ENCODE results near the gene PARD3B. TPM values are rescaled to one million over a fixed set of nuclear protein-coding genes. Genes with fewer than 3 reads are reported as not detected.

PARD3B gene
- total RNA-seq, 2 experiments from 2014 or later: 0.23 to 0.53 TPM

GRCh38 chr2:204517154-204517553 is 28.1 kb upstream of the PARD3B start:
- Mint-ChIP-seq H3K36me3 (ENCODE audit: low read depth) (no peaks in the 10 kb centered on the region), H3K27ac (no peak overlapping the region), H3K9me3 (no peaks in the 10 kb centered on the region), H3K4me3 (no peak overlapping the region), H3K4me1 (no peaks in the 10 kb centered on the region), H3K27me3 (peaks cover 2% of the 10 kb centered on the region)
- CTCF ChIA-PET: no interaction called here
- no peak for DNase-seq
- POLR2A ChIA-PET: no interaction called here

DNA sequence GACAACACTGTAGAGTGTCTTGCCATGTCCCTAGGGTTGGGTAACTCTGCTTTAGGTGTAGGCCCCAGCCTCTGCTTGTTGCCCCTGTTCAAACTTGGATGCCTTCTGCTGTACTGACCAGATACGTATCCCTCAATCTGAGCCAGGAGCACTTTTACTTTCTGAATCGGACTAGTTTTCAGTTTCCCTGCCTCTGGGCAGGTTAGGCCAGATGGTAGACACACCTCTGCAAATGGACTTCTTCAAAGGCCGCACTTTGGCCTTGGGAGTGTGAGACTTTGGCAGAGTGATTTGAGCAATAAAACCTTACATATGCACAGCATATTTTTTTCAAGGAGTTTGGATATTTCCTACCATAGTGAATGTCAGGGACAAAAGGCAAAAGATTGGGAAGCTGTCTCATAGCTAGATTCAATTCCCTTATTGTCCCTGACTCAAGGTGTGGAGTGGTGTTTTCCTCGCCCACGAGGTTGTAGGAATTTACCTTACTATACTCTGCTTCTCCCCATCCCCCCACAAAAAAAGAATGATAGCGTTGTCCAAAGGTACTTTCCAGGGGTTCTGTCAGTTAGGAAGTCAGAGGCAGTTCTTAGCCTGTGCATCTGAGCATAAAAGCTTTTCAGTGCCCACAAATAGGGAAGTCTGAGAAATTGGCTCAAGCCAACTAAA is 15.3 kb upstream of the PARD3B start:
- DNase-seq: no peak
- ChIA-PET POLR2A (no interaction called here), CTCF (no interaction called here)
- H3K4me3 Mint-ChIP-seq: no peak overlapping the region
- no peak overlapping the region for H3K27ac Mint-ChIP-seq
- peaks cover 2% of the 10 kb centered on the region for H3K27me3 Mint-ChIP-seq
- no peaks in the 10 kb centered on the region for H3K36me3 Mint-ChIP-seq (ENCODE audit: low read depth)
- H3K4me1 Mint-ChIP-seq: no peaks in the 10 kb centered on the region
- no peaks in the 10 kb centered on the region for H3K9me3 Mint-ChIP-seq

DNA sequence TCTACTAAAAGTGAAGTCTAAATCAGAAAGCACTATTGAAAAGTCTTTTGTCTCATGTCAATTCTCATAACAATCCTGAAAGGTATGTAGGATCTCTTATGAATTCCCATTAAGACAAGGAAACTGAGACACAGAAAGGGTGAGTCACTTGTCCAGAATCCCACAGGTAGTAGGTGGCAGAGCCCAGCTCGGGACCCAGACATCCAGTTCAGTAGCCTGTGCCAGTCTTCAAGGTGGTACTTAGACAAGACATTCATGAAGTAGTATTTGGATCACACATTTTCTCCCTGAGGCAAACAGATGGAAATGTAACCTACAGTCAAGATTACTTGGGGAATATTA is 14.8 kb upstream of the PARD3B start:
- no peaks in the 10 kb centered on the region for H3K9me3 Mint-ChIP-seq
- no peaks in the 10 kb centered on the region for H3K36me3 Mint-ChIP-seq (ENCODE audit: low read depth)
- ChIA-PET POLR2A (no interaction called here), CTCF (no interaction called here)
- no peak overlapping the region for H3K27ac Mint-ChIP-seq
- peaks cover 2% of the 10 kb centered on the region for H3K27me3 Mint-ChIP-seq
- DNase-seq: no peak
- no peak overlapping the region for H3K4me3 Mint-ChIP-seq
- no peaks in the 10 kb centered on the region for H3K4me1 Mint-ChIP-seq

GRCh38 chr2:204533629-204534370 is 11.5 kb upstream of the PARD3B start:
- Mint-ChIP-seq H3K27ac (no peak overlapping the region), H3K36me3 (ENCODE audit: low read depth) (no peaks in the 10 kb centered on the region), H3K27me3 (peaks cover 2% of the 10 kb centered on the region), H3K9me3 (no peaks in the 10 kb centered on the region), H3K4me3 (no peak overlapping the region), H3K4me1 (no peaks in the 10 kb centered on the region)
- DNase-seq: no peak
- ChIA-PET CTCF (no interaction called here), POLR2A (no interaction called here)

GRCh38 chr2:204535356-204535755 is 9.9 kb upstream of the PARD3B start:
- no peak for DNase-seq
- H3K9me3 Mint-ChIP-seq: no peaks in the 10 kb centered on the region
- no peak overlapping the region for H3K4me3 Mint-ChIP-seq
- ChIA-PET POLR2A (no interaction called here), CTCF (no interaction called here)
- no peaks in the 10 kb centered on the region for H3K36me3 Mint-ChIP-seq (ENCODE audit: low read depth)
- no peak overlapping the region for H3K27ac Mint-ChIP-seq
- no peaks in the 10 kb centered on the region for H3K4me1 Mint-ChIP-seq
- H3K27me3 Mint-ChIP-seq: peaks cover 2% of the 10 kb centered on the region

DNA sequence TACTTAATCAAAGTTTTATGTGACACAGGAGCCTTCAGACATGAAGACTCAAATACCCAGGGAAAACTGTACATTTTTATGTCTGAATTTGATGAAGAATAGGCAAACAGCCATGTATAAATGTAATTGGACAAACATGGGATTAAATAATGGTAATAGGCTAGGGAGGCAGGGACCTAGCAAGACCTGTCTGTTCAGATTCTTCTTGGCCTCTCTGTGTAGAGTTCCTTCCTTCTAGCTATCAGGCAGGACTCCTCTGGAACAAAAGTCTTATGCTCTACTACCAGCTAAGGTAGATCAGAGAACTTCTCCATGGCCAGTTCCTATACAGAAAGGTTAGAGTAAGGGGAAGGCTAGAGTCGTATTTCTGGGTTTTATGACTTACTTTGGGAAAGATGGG is 9.5 kb upstream of the PARD3B start:
- ChIA-PET CTCF (no interaction called here), POLR2A (no interaction called here)
- Mint-ChIP-seq H3K9me3 (no peaks in the 10 kb centered on the region), H3K4me3 (no peak overlapping the region), H3K27me3 (peaks cover 2% of the 10 kb centered on the region), H3K27ac (no peak overlapping the region), H3K4me1 (no peaks in the 10 kb centered on the region), H3K36me3 (ENCODE audit: low read depth) (no peaks in the 10 kb centered on the region)
- no peak for DNase-seq

DNA sequence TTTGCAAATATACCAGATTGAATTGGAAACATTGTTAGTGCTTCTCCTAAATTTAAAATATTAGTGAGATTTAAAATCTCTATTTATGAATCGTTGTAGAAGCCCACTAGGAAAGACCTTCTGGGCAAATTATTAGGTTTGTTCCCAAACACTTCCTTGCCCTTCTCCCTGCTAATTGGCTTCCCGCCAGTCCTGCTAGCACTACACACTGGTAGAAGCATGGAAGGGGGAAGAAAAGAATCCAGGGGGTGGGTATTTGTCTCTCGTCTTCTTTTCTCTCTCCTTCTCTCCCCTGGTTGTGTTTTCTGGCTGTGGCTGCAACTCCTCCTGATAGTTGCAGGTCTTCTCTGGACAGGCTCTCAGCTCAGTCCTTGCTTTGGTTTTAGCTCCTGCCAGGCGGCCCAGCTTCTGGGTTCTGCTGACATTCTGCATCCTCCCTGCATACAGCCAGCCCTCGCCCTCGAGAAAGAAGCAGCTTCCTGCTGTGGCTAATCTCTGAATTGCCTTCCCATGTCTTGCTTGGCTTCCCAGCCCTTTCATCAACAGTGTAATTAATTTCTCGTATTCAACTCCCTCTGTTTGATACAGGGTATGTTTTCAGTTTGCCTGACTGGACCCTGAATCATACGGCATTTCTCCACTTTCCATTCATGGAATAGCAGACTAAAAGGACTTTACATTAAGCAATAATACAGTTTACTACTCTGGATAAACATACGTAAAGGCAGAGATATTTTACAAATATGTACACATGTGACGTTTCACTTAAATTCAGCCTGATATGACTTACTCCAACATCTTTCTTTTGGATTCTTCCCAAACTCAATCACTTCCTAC is 6.9 kb upstream of the PARD3B start:
- H3K36me3 Mint-ChIP-seq (ENCODE audit: low read depth): no peaks in the 10 kb centered on the region
- ChIA-PET POLR2A (no interaction called here), CTCF (no interaction called here)
- H3K27ac Mint-ChIP-seq: no peak overlapping the region
- DNase-seq: no peak
- no peaks in the 10 kb centered on the region for H3K4me1 Mint-ChIP-seq
- H3K27me3 Mint-ChIP-seq: peaks cover 7% of the 10 kb centered on the region
- H3K4me3 Mint-ChIP-seq: no peak overlapping the region
- H3K9me3 Mint-ChIP-seq: no peaks in the 10 kb centered on the region

DNA sequence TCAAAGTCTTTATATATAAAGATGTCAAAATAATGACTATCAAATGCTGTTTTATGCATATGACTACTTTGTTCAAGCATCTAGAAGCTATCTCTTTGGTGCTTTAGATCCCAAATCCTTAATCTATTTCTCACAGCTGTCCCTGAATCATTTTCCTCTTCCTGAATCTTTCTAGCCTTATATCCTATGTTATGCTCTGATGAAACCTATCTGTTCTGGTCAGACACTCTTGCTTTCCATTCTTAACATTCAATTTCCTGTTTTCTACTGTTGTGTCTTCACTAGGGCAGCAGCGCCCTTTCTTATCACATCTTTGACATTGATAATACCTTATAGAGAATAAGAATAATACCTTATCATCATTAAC is 6.3 kb upstream of the PARD3B start:
- Mint-ChIP-seq H3K4me1 (no peaks in the 10 kb centered on the region), H3K27ac (no peak overlapping the region), H3K36me3 (ENCODE audit: low read depth) (no peaks in the 10 kb centered on the region), H3K9me3 (no peaks in the 10 kb centered on the region), H3K27me3 (peaks cover 13% of the 10 kb centered on the region), H3K4me3 (no peak overlapping the region)
- no peak for DNase-seq
- CTCF ChIA-PET: no interaction called here
- POLR2A ChIA-PET: no interaction called here

DNA sequence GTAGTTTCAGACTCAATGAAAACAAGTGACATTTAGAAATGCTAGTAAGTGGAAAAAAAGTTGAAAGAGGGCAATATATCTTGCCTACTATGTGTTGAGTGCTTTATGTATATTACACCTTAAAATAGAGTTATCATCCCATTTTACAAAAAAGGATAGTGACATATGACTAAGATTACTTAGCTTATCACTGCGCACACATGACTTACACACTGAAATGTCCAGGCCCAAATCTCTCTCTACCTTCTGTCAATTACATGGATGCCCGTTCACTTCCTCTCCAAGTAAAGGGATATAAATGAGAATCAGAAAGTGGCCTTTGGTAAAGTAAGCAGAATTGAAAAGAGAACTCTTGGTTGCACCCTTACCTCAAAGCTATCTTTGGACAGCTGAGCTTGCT is 3.6 kb upstream of the PARD3B start:
- no peak for DNase-seq
- ChIA-PET POLR2A (no interaction called here), CTCF (no interaction called here)
- Mint-ChIP-seq H3K27me3 (peaks cover 33% of the 10 kb centered on the region), H3K4me3 (no peak overlapping the region), H3K36me3 (ENCODE audit: low read depth) (no peaks in the 10 kb centered on the region), H3K4me1 (peaks cover 13% of the 10 kb centered on the region), H3K27ac (no peak overlapping the region), H3K9me3 (no peaks in the 10 kb centered on the region)

DNA sequence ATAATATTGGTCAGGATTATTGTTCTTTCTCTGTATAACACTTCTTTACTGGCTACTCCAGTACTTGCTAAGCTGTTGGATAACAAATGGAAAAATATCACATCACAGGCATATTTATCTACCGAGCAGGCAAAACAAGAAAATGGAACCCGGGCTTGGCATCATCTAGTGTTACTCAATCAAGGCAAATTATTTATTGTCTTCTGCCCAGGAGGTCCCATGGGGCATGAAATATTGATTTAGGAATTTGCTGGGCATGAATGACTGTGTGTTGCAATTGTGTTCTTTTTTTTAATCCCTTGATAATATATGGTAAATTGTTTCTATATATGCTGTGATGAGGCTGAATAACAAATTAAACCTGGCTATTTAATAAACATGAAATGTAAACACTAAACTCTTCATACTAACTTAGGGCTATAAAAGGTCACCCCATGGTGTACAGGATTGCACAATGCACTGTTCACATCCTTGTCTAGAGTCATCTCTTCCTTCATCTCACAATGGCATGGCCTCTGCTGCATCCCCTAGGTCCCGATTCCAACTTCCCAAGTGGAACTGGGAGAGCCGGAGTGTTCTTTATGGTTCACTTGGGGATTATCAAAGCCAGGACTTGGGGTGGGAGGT is 2.2 kb upstream of the PARD3B start:
- peaks cover 39% of the 10 kb centered on the region for H3K27me3 Mint-ChIP-seq
- H3K4me3 Mint-ChIP-seq: no peak overlapping the region
- no peaks in the 10 kb centered on the region for H3K36me3 Mint-ChIP-seq (ENCODE audit: low read depth)
- H3K4me1 Mint-ChIP-seq: peaks cover 13% of the 10 kb centered on the region
- POLR2A ChIA-PET: no interaction called here
- H3K9me3 Mint-ChIP-seq: no peaks in the 10 kb centered on the region
- H3K27ac Mint-ChIP-seq: no peak overlapping the region
- no peak for DNase-seq
- CTCF ChIA-PET: no interaction called here

- Mint-ChIP-seq H3K27me3 (peaks cover 42% of the 10 kb centered on the region), H3K9me3 (no peaks in the 10 kb centered on the region), H3K36me3 (ENCODE audit: low read depth) (no peaks in the 10 kb centered on the region), H3K27ac (no peak overlapping the region), H3K4me3 (peak overlapping the region; percentile 64), H3K4me1 (peaks cover 13% of the 10 kb centered on the region)
- DNase-seq: no peak
- CTCF ChIA-PET: no interaction called here
- POLR2A ChIA-PET: no interaction called here
Observed at GRCh38 chr2:204545861-204546735, 823 bp downstream of the PARD3B start.

- H3K27ac Mint-ChIP-seq: no peak overlapping the region
- no peak for DNase-seq
- ChIA-PET CTCF (no interaction called here), POLR2A (no interaction called here)
- H3K27me3 Mint-ChIP-seq: peaks cover 17% of the 10 kb centered on the region
- no peaks in the 10 kb centered on the region for H3K36me3 Mint-ChIP-seq (ENCODE audit: low read depth)
- H3K4me3 Mint-ChIP-seq: no peak overlapping the region
- H3K4me1 Mint-ChIP-seq: peaks cover 3% of the 10 kb centered on the region
- H3K9me3 Mint-ChIP-seq: no peaks in the 10 kb centered on the region
Observed at GRCh38 chr2:204550751-204551511, 5.7 kb downstream of the PARD3B start.
